ENCODE results near the gene PRKCA.

PRKCA gene

GRCh38 chr17:66673668-66674276 lies 371.4 kb downstream of the PRKCA start:
- TF ChIP-seq, protein P1, sequence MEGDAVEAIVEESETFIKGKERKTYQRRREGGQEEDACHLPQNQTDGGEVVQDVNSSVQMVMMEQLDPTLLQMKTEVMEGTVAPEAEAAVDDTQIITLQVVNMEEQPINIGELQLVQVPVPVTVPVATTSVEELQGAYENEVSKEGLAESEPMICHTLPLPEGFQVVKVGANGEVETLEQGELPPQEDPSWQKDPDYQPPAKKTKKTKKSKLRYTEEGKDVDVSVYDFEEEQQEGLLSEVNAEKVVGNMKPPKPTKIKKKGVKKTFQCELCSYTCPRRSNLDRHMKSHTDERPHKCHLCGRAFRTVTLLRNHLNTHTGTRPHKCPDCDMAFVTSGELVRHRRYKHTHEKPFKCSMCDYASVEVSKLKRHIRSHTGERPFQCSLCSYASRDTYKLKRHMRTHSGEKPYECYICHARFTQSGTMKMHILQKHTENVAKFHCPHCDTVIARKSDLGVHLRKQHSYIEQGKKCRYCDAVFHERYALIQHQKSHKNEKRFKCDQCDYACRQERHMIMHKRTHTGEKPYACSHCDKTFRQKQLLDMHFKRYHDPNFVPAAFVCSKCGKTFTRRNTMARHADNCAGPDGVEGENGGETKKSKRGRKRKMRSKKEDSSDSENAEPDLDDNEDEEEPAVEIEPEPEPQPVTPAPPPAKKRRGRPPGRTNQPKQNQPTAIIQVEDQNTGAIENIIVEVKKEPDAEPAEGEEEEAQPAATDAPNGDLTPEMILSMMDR (IDR thresholded peaks at IDR 0.05; ENCODE audit: low read length, missing control alignments): peak; percentile 82
- peak; percentile 78 for DNase-seq (ENCODE audit: low read depth)
- H3K4me3 ChIP-seq (replicated peaks; ENCODE audit: low read depth, low read length): no peak overlapping the region

- DNase-seq (ENCODE audit: low read depth): no peak
- H3K4me3 ChIP-seq (replicated peaks; ENCODE audit: low read depth, low read length): no peak overlapping the region
- TF ChIP-seq, protein P1 (IDR thresholded peaks at IDR 0.05; ENCODE audit: low read length, missing control alignments): no peak
These were observed 373.0 kb downstream of the PRKCA start for GRCh38 chr17:66675273-66675990.

DNA sequence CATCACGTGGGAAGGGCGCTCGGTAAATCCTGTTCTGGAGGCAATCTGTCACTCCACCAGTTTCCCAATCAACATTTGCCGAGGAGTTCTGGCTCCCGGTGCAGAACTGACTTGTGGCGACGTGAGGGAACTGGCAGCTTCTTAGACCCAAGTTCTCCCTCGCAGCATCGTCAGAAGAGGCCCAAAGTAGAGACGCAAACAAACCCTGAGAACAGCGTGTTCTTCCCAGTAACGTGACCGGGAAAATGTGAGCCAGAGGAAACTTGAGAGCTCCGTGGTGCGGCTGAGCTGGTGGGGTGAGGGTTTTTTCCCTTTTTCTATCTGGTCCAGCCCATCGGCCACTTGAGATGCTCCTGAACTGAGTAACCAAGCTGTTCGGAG lies 373.6 kb downstream of the PRKCA start:
- DNase-seq (ENCODE audit: low read depth): no peak
- TF ChIP-seq, protein P1 (IDR thresholded peaks at IDR 0.05; ENCODE audit: low read length, missing control alignments): no peak

DNA sequence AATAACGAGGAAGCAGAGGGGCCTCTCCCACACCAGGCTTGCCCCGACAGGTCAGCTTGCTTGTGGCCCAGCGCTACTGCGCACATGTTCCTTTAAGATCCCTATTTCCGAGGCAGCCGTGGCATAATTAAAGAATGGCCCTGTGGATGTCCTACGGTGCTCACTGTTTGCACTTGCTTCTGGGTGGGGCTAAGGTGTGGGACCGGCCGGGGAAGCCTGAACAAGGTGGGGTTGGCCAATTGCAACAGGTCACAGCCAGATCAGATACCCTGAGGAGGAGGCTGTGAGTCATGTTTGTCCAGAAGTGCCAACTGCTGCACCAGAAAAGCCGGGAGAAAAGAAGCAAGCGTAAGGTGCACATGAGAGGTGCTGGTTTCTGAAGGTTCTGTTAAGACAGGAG lies 374.0 kb downstream of the PRKCA start:
- H3K4me3 ChIP-seq (replicated peaks; ENCODE audit: low read depth, low read length): no peak overlapping the region
- TF ChIP-seq, protein P1 (IDR thresholded peaks at IDR 0.05; ENCODE audit: low read length, missing control alignments): no peak
- DNase-seq (ENCODE audit: low read depth): no peak

More for the DNA sequence above, 373.6 kb downstream of the PRKCA start:
- H3K4me3 ChIP-seq (replicated peaks; ENCODE audit: low read depth, low read length): no peak overlapping the region

GRCh38 chr17:66677201-66677981 lies 375.0 kb downstream of the PRKCA start:
- no peak overlapping the region for H3K4me3 ChIP-seq (replicated peaks; ENCODE audit: low read depth, low read length)
- TF ChIP-seq, protein P1 (IDR thresholded peaks at IDR 0.05; ENCODE audit: low read length, missing control alignments): no peak
- DNase-seq (ENCODE audit: low read depth): peak; percentile 83

DNA sequence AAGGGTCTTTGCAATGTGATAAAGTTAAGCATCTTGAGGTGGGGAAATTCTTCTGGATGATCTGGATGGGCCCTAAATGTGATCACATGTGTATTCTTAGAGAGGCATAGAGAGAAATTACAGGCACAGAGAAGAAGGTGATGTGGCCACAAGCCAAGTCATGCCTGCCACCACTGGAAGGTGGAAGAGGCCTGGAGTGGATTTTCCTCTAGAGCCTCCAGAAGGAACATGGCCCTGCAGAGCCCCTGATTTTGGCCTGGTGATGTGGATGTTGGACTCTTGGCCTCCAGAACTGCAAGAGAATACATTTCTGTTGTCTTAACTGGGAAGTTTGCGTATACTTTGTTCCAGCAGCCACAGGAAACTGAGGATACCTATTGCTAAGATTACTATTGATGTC lies 375.6 kb downstream of the PRKCA start:
- no peak for DNase-seq (ENCODE audit: low read depth)
- TF ChIP-seq, protein P1 (IDR thresholded peaks at IDR 0.05; ENCODE audit: low read length, missing control alignments): no peak
- H3K4me3 ChIP-seq (replicated peaks; ENCODE audit: low read depth, low read length): no peak overlapping the region
